ENCODE results near the gene USP49. TPM values are rescaled to one million over a fixed set of nuclear protein-coding genes. Genes with fewer than 3 reads are reported as not detected.
A peak's percentile ranks its signal among the peaks of the same experiment; 100 is the strongest.

USP49 gene
- total and polyA plus RNA-seq, 2 of the 13 experiments (the other 11 are each of a cell fraction or from before 2014, with no cell fraction given) = 2.9 to 4.3 TPM

- TF ChIP-seq EP300 (IDR thresholded peaks at IDR 0.05; ENCODE audit: low read depth in 2 of 2, low read length in 2 of 2) (peak; percentile 61 to 75; a peak in 3 of 4 replicates), EP300 (CRISPR knock-in tag; IDR thresholded peaks at IDR 0.05; ENCODE audit: borderline replicate concordance) (peak; percentile 26; the same call in 1 of the 2 replicates), ZNF639 (CRISPR knock-in tag; conservative IDR thresholded peaks at IDR 0.05) (peak; percentile 99), DNMT1 (CRISPR knock-in tag; IDR thresholded peaks at IDR 0.05) (no peak; the same call in 1 of the 2 replicates), ETV6 (CRISPR knock-in tag; conservative IDR thresholded peaks at IDR 0.05) (peak; percentile 90), ZNF362 (CRISPR knock-in tag; IDR thresholded peaks at IDR 0.05; ENCODE audit: borderline replicate concordance) (no peak; the same call in 1 of the 2 replicates), SAP130 (CRISPR knock-in tag; IDR thresholded peaks at IDR 0.05; ENCODE audit: low read depth) (peak; percentile 93), ZFP82 (CRISPR knock-in tag; IDR thresholded peaks at IDR 0.05; ENCODE audit: borderline replicate concordance) (no peak), ZNF878 (CRISPR knock-in tag; IDR thresholded peaks at IDR 0.05) (no peak), ZNF280D (CRISPR knock-in tag; IDR thresholded peaks at IDR 0.05) (peak; percentile 80), ZNF549 (CRISPR knock-in tag; IDR thresholded peaks at IDR 0.05) (no peak), GMEB1 (CRISPR knock-in tag; IDR thresholded peaks at IDR 0.05; ENCODE audit: borderline replicate concordance) (peak; percentile 88), ZNF512 (CRISPR knock-in tag; IDR thresholded peaks at IDR 0.05) (no peak), ZNF501 (CRISPR knock-in tag; IDR thresholded peaks at IDR 0.05) (peak; percentile 91), ZNF251 (CRISPR knock-in tag; IDR thresholded peaks at IDR 0.05) (no peak), ZNF557 (CRISPR knock-in tag; IDR thresholded peaks at IDR 0.05) (no peak), KDM3A (CRISPR knock-in tag; IDR thresholded peaks at IDR 0.05; ENCODE audit: low read depth) (peak; percentile 98), PITX1 (CRISPR knock-in tag; IDR thresholded peaks at IDR 0.05) (peak; percentile 82), FOXO4 (CRISPR knock-in tag; conservative IDR thresholded peaks at IDR 0.05) (no peak)
These were observed 115.2 kb downstream of the USP49 start, which contains the start of gene FRS3 (continued) for GRCh38 chr6:41779788-41780550.
